Left colon (tissue), 2 donors: ENCODE data around the gene ARID3A. TPM values are rescaled to one million over a fixed set of nuclear protein-coding genes. Genes with fewer than 3 reads are reported as not detected.
A peak's percentile ranks its signal among the peaks of the same experiment; 100 is the strongest.

ENCODE experiments used
- ATAC-seq: fragments of 200-7000 bp; cut with Tn5 transposase; one replicate; pipeline ENCODE4 v1.9.1; 2020; ENCODE audit warnings: mild to moderate bottlenecking, moderate library complexity
- DNase-seq, 2 donors: peaks; one replicate each; pipeline ENCODE4 v3.0.0-alpha.2; 2020
- intact Hi-C, 2 donors: fragments of 100-400 bp; cut with DNase I in 1 of 2; cut with micrococcal nuclease in 1 of 2; formaldehyde crosslinking; loops; one replicate each; pipeline versions ENCODE4 v1.11.2 to v1.14.0; 2022; cut with DNase I, micrococcal nuclease
- total RNA-seq, 2 donors: library from RNA; stranded (reverse); fragmentation: NEBNext Ultra II Directional; extraction: Animal tissue kit (Norgen Biotek cat#: 25700); gene quantifications; one replicate each; pipeline ENCODE4 v1.2.1, GENCODE V29; 2021
- donor health status: DM: no; HTN: no; CAD: no.
- donor health status: DM: yes; HTN: yes; CAD: no.

The ARID3A gene
- total RNA-seq, 2 donors from 2014 or later, result 10.7 to 11.6 TPM

DNA sequence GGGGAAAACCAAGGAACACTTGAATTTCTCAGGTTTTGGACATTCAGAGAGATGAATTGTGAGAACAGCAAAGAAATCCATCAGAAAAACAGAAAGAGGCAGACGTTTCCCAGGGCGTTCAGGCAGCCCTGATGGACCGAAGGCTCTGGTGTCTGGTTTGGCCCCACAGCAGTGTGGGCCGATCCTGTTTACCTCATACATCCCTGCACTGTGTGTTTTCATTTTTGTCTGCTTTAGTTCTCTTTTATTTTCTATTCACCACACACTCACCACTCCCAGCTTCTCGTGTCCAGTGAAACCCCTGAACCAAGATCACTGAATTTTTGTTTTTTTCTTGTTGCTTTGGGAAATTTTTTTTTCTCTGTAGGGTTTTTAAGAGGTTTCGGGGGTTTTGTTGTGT lies 46.4 kb downstream of the ARID3A start:
- intact Hi-C loops, result no loop called here
- DNase-seq, result no peak
- no peak for ATAC-seq

GRCh38 chr19:973726-974563 lies 48.1 kb downstream of the ARID3A start:
- DNase-seq (no peak), ATAC-seq (no peak)
- intact Hi-C loops, result no loop called here

DNA sequence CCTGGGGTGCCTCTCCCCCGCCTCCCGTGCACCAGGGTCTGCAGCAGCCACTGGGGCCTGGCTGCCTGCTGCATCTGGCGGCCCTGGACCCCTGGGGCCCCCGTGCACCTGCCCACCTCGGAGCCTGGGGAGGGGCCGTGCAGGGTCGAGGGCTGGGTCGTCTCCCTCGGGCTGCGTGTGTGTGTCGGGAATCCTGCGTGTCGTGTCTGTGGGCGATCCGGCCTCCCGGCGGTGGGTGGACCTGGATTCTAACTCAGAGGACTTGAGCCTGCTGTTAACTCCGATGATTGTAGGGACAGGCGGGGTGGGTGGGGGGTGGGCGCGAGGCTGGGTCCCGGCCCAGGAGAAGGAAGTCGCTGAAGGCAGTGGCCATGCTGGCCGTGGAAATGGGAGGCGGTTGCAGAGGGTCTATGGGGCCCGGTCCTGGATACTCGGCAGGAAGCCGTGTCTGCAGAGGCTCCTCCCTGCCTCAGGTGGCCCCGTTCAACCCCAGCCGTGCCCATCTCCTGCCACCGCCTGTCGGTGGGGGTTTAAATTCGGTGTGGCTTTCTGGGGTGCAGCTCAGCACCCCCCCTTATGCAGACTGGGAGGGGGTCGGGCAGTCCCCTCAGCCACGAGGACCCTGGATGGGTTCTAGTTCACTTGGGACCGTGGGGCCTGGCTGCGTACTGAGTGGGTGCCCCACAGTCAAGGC lies 48.9 kb downstream of the ARID3A start:
- intact Hi-C loops, result no loop called here
- ATAC-seq, result no peak
- DNase-seq, result no peak

- intact Hi-C loops, result no loop called here
- ATAC-seq (no peak), DNase-seq (no peak)
These were observed 50.6 kb downstream of the ARID3A start for GRCh38 chr19:976476-976875.

DNA sequence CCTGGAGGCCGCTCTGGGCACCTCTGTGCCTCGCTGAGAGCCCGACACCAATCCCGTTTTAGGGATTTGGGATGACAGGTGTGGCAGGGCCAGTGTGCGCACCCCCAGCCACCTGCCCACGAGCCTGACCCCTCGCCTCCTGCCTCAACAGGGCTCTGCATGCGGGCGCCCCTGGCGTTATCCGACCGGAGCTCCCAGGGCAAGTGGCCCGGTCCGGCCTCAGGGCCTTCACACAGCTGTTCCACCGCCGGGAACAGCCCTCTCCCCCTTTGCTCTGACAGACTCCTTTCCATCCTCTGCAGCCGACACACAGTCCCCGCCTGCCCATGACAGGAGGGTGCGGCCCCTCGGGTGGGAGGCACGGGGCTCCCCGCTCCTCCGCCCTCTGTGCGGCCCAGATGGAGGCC lies 51.2 kb downstream of the ARID3A start:
- DNase-seq (no peak), ATAC-seq (no peak)
- intact Hi-C loops, result no loop called here

DNA sequence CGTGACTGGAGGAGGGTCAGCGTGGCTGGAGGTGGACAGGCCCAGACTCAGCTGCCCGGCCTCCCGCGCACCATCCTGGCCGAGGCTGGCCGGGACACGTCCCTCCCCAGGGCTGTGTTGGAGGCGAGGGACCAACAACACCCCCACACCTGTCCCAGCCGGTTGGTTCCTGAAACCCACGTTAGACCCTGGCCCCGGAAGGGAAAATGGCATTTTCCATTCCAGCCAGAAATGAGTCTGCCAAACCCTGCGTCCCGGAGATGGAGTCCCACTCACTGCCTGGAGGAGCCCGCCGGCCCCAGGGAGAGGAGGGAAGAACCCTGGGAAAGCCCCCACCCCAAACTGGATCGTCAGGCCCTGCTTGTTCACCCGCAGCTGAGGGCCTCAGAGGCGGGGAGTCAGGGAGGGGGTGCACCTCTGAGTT lies 53.5 kb downstream of the ARID3A start:
- intact Hi-C loops, result no loop called here
- no peak for DNase-seq
- no peak for ATAC-seq

DNA sequence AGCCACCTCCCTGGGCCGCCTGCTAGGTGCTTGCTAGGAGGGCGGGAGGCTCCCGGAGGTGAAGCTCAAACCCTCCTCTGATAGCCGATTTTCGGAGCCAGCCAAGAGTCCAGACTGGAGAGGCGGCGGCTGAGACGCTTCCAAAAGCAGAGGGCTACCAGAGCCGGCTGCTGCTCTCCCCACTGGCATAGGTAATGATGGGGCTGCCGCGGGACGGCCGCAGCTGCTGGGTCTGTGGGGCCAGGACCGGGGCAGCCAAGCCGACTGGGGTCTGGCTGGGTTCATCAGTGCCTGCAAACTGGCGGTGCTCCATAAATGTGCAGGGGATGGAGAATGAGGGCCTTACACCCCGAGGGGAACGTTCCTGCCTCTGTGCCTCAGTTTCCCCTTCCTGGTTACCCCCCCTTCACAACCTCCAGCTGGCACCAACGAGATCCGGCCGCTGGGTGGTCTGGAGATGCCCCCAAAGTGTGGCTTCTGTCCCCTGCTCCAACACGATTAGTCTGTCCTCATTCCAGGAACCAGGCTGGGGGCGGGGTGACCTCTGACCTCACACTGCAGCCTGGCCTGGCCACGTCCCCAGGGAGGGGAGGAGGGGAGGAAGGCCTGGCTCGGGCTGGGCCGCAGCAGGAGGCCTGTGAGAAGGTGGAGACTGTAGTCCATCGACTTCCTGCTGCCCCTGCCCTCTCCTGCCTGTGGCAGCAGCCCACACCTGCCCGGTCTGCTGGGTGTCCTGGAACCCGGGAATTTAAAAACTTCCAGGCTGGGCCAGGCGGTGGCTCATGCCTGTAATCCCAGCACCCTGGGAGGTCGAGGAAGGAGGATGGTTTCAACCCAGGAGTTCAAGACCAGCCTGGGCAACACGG lies 54.5 kb downstream of the ARID3A start:
- intact Hi-C loops, result loop anchor here (5.0 to 10.0 kb wide), 2 partner anchors 58 to 216 kb away; no protein-coding TSS in a partner anchor
- no peak for ATAC-seq
- DNase-seq, result no peak

DNA sequence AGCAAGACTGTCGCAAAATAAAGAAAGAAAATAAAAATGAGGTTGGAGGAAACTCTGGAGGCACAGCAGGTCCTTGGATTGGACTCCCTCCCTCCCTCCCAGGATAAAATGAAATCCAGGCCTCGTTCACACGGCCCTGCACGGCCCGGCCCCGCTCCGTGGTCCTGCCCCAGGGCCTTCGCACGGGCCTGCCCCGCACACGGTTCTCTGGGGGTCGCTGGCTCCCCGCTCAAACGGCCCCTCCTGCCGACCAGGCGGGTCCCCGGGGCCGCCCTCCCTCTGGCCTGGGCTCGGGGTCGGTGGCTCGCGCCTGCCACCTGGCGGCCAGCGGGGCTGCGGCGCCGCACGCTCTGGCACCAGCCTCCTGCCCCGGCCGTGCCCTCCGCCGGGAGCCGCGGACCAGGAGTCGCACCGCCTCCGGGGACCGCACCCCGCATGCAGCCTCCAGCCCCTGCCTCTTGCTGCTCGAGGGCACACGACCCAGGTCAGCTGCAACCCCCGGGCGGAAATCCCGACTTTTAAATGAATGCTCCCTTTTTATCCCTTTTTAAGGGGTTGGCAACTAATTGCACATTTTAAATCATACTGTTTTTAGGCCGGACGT lies 56.8 kb downstream of the ARID3A start:
- peak; percentile 78 for ATAC-seq
- intact Hi-C loops, result loop anchor here (5.0 to 10.0 kb wide), 2 partner anchors 60 to 218 kb away; no protein-coding TSS in a partner anchor
- peak; percentile 45 to 79 for DNase-seq

DNA sequence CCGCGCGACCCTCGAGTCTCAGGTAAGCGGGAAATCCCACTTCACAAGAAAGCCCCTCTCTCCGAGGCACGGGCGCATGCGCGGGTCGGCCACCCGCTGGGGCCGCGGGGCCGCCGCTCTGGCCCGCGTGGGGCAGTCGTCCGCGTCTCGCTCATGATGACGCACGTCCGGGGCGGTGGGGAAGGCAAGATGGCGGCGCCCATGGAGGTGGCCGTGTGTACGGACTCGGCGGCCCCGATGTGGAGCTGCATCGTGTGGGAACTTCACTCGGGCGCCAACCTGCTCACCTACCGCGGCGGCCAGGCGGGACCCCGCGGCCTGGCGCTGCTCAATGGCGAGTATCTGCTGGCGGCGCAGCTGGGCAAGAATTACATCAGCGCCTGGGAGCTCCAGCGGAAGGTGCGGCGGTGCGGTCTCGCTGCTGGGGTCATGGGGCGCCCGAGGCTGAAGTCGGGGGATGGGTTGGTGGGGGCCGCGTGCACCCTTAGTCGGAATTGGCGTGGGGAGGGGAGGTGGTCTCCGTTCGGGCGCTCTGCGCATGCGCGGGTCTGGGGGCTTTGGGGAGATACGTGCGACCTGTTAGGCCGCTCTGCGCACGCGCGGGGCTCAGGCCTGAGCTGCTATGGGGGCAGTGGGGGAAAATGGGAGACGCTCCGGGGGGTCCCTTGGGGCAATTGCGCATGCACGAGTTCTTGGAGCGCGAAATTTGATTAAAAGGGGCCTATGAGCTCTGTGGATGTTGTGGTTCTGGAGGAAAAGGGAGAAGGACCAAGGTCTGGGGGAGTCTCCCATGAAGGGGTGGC lies 58.5 kb downstream of the ARID3A start, which contains the start of gene WDR18:
Gene WDR18, plus strand, starts transcription at position 181 of the 803 bp plus-strand sequence. Its CDS starts 9 bp downstream, at position 190.
- peak; percentile 96 for ATAC-seq
- DNase-seq, result peak; percentile 91 to 95
- intact Hi-C loops, result loop anchor here (5.0 to 10.0 kb wide), 2 partner anchors 62 to 220 kb away; no protein-coding TSS in a partner anchor

- intact Hi-C loops, result loop anchor here in 1 of 2 donors (10.0 kb wide), 1 partner anchor 221 kb away; no protein-coding TSS in a partner anchor
- ATAC-seq (no peak), DNase-seq (no peak)
These were observed 60.2 kb downstream of the ARID3A start for GRCh38 chr19:986083-986482.

DNA sequence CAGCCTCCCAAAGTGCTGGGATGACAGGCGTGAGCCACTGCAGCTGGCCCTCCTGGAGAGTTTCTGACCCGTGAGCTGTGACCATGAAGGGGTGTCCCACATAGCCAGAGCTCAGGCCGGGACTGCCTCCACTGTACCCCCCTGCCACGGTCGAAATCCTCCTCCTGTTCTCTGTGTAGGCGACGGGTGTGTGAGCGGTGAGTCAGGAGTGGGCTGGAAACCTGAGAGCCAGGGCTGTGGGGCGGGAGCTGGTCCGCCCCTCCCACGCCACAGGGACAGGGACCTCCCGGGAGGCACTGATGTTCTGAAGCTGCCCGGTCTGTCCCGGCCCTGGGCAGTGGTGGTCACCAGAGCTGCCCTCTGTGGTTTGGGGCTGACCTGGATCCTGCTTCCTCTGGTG lies 62.2 kb downstream of the ARID3A start:
- intact Hi-C loops, result loop anchor here in 1 of 2 donors (10.0 kb wide), 1 partner anchor 223 kb away; no protein-coding TSS in a partner anchor
- ATAC-seq (no peak), DNase-seq (no peak)

DNA sequence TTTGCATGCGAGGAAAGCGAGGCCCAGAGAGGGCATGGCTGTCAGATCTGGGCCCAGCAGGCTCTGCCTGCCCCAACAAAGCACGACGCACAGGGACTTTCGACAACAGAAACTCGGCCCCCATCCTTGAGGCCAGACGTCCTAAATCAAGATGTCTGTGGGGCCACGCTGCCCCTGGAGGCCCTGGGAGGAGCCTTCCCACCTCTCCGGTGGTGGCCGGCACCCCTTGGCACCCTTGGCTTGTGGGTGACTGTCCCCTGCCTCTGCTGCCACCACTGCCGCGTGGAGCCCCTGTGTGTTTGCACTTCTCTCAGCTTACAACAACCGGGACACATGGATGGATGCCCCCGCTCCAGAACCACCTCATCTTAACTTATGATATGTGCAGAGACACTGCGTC lies 62.7 kb downstream of the ARID3A start:
- intact Hi-C loops, result loop anchor here in 1 of 2 donors (10.0 kb wide), 1 partner anchor 224 kb away; no protein-coding TSS in a partner anchor
- no peak for ATAC-seq
- DNase-seq, result no peak

DNA sequence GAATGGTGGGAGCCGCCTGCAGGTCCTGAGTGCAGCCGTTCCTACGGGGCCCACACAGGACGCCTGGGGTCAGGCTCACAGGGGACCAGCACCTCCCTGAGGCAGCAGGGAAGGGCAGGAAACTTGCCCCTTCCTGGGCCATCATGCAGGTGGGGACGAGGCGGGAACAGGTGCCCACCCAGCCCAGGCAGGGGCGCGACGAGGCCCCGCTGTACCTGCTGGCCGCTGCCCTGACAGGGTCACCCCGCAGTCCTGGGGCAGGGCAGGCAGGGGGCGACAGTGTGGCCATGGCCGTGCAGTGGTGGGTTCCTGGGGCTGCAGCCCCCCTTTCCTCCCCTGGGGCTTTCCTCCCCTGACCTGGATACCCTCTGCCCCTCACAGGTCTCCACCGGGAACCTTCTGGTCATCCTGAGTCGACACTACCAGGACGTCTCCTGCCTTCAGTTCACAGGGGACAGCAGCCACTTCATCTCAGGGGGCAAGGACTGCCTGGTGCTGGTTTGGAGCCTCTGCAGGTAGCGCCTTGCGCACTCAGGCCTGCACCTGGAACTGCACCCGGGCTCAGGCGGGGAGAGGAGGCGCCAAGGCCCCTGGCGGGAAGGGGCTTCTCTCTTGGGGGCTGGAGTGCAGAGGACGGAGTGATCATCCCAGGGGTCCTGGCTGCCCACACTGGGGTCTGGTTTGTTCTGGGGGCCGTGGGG lies 63.7 kb downstream of the ARID3A start:
- intact Hi-C loops, result loop anchor here in 1 of 2 donors (10.0 kb wide), 1 partner anchor 225 kb away; no protein-coding TSS in a partner anchor
- DNase-seq, result no peak
- no peak for ATAC-seq

GRCh38 chr19:990119-990571 lies 64.3 kb downstream of the ARID3A start:
- ATAC-seq, result no peak
- intact Hi-C loops, result no loop called here
- DNase-seq, result no peak

DNA sequence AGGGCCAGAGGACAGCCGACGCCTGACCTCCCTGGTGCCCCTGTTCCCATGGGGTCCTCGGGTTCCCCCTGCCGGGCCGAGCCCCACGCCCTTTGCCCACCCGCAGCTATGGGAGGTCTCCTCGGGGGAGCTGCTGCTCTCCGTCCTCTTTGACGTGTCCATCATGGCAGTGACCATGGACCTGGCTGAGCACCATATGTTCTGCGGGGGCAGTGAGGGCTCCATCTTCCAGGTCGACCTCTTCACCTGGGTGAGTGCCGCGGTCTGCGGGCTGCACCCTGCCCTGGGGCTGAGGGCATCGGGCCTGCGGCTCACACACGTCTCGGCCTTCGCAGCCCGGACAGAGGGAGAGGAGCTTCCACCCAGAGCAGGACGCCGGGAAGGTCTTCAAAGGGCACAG lies 64.9 kb downstream of the ARID3A start:
- intact Hi-C loops, result no loop called here
- no peak for ATAC-seq
- DNase-seq, result no peak

DNA sequence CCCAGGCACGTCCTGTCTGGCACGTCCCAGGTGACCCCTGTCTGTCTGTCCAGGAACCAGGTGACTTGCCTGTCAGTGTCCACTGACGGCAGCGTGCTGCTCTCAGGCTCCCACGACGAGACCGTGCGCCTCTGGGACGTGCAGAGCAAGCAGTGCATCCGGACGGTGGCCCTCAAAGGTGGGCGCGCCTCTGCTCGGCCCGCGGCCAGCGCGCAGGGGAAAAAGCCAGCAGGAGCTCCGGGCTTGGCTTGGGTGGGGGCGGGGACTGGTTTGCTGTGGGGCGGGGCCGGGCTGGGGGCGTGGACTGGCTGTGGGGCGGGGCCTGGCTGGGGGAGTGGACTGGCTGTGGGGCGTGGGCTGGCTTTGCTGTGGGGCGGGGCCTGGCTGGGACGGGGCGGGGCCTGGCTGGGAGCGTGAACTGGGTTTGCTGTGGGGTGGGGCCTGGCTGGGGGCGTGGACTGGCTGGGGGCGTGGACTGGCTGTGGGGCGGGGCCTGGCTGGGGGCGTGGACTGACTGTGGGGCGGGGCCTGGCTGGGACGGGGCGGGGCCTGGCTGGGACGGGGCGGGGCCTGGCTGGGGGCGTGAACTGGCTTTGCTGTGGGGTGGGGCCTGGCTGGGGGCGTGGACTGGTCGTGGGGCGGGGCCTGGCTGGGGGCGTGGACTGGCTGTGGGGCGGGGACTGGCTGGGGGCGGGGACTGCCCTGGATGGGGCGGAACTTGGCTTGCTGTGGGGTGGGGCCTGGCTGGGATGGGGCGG lies 65.5 kb downstream of the ARID3A start:
- intact Hi-C loops, result no loop called here
- ATAC-seq (peak; percentile 70), DNase-seq (peak; percentile 45 to 56)
